Esophagus squamous epithelium (tissue), 4 donors: Measurements from ENCODE around the gene TTC13.

Source experiments
- POLR2A ChIP-seq, 4 donors: fragments of 450-650 bp; IDR thresholded peaks; one replicate each; pipeline ENCODE4 v1.6.1; 2017; ENCODE audit warnings: antibody characterized with exemption in 4 of 4, mild to moderate bottlenecking in 4 of 4, moderate library complexity in 3 of 4
- TF ChIP-seq, protein P1 (sequence below), 6 experiments: fragments of 450-650 bp in 4 of 6; fragments of 200-600 bp in 2 of 6; sonication (generic) in 2 of 6; IDR thresholded peaks; one replicate each; pipeline ENCODE4 v1.5.1; 2016 to 2019; ENCODE audit warnings: antibody characterized with exemption in 6 of 6, mild to moderate bottlenecking in 4 of 6, moderate library complexity in 4 of 6

DNA sequence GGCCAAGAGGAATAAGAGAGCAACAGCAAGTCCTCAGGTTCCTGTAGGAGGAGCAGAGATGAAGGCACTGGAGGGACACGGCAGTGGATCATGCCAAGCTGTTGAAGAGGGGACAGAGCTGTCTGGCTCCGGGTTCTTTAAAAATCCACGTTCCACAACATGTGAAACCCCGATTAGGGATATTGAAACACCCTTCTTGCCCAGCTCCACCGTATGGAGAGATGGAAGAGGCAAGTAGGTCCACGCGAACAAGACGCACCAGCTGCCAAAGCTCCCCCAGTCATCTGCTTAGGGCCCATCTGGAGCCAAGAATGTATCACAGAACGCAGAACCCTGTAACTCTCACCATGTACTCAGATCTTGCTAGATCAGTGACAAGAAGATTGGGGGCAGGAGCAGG, 114.2 kb downstream of the TTC13 start:
- no peak for TF ChIP-seq POLR2A (IDR thresholded peaks at IDR 0.05)
- TF ChIP-seq, protein P1, sequence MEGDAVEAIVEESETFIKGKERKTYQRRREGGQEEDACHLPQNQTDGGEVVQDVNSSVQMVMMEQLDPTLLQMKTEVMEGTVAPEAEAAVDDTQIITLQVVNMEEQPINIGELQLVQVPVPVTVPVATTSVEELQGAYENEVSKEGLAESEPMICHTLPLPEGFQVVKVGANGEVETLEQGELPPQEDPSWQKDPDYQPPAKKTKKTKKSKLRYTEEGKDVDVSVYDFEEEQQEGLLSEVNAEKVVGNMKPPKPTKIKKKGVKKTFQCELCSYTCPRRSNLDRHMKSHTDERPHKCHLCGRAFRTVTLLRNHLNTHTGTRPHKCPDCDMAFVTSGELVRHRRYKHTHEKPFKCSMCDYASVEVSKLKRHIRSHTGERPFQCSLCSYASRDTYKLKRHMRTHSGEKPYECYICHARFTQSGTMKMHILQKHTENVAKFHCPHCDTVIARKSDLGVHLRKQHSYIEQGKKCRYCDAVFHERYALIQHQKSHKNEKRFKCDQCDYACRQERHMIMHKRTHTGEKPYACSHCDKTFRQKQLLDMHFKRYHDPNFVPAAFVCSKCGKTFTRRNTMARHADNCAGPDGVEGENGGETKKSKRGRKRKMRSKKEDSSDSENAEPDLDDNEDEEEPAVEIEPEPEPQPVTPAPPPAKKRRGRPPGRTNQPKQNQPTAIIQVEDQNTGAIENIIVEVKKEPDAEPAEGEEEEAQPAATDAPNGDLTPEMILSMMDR (IDR thresholded peaks at IDR 0.05): no peak
